Measurements from ENCODE around the gene TP73. TPM values are rescaled to one million over a fixed set of nuclear protein-coding genes. Genes with fewer than 3 reads are reported as not detected.

TP73 gene
- total RNA-seq, 1 experiment from 2014 or later, result 19.2 TPM

DNA sequence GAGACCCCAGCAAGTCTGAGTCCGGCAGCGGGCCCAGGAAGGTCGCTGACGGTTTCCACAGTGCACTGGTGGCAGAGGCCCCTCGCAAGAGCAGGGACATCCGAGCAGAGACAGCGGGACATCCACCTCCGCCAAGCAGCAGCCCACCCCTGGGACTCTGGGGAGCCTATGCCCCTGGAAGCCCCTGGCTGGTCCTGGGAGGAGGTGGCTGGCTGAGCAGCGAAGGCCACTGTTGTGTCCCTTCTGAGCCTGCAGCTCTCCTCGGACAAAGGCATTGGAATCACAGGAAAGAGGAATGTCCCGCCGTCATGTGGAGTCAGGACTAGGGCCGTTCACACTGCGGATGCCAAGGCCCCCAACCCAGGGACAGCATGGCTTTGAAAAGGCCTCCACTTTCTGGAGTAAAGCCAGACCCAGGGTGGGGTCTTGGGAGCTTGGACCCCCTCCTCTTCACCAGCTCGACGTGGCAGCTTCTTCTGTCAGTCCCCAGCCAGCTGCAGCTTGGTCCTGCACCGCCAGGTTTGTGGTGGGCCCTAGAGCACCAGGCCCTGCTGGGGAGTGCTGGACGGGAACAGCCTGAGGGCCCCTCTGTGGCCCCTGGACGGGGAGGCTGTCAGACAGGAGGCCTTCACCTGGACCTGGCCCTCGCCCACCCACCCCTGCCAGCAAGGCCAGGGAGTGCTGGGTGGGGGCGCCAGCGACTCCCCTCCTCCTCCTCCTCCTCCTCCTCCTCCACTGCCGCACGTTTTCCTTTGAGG lies 42.4 kb upstream of the TP73 start (continued):
- TF ChIP-seq, protein P1, sequence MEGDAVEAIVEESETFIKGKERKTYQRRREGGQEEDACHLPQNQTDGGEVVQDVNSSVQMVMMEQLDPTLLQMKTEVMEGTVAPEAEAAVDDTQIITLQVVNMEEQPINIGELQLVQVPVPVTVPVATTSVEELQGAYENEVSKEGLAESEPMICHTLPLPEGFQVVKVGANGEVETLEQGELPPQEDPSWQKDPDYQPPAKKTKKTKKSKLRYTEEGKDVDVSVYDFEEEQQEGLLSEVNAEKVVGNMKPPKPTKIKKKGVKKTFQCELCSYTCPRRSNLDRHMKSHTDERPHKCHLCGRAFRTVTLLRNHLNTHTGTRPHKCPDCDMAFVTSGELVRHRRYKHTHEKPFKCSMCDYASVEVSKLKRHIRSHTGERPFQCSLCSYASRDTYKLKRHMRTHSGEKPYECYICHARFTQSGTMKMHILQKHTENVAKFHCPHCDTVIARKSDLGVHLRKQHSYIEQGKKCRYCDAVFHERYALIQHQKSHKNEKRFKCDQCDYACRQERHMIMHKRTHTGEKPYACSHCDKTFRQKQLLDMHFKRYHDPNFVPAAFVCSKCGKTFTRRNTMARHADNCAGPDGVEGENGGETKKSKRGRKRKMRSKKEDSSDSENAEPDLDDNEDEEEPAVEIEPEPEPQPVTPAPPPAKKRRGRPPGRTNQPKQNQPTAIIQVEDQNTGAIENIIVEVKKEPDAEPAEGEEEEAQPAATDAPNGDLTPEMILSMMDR (IDR thresholded peaks at IDR 0.05 in 2 of 3, conservative IDR thresholded peaks at IDR 0.05 in 1 of 3; ENCODE audit: borderline replicate concordance in 1 of 3, insufficient read depth in 1 of 3, low read depth in 2 of 3, low read length in 2 of 3), result no peak
- no peak for TF ChIP-seq RAD21 (IDR thresholded peaks at IDR 0.05; ENCODE audit: low read depth)
- TF ChIP-seq ELF1 (IDR thresholded peaks at IDR 0.05; ENCODE audit: borderline replicate concordance, low read depth), result no peak
- TF ChIP-seq POLR2AphosphoS5 (IDR thresholded peaks at IDR 0.05; ENCODE audit: low read depth, low read length), result no peak
- no peak for TF ChIP-seq ZNF274 (IDR thresholded peaks at IDR 0.05; ENCODE audit: low read depth, low read length)
- TF ChIP-seq, protein P2, sequence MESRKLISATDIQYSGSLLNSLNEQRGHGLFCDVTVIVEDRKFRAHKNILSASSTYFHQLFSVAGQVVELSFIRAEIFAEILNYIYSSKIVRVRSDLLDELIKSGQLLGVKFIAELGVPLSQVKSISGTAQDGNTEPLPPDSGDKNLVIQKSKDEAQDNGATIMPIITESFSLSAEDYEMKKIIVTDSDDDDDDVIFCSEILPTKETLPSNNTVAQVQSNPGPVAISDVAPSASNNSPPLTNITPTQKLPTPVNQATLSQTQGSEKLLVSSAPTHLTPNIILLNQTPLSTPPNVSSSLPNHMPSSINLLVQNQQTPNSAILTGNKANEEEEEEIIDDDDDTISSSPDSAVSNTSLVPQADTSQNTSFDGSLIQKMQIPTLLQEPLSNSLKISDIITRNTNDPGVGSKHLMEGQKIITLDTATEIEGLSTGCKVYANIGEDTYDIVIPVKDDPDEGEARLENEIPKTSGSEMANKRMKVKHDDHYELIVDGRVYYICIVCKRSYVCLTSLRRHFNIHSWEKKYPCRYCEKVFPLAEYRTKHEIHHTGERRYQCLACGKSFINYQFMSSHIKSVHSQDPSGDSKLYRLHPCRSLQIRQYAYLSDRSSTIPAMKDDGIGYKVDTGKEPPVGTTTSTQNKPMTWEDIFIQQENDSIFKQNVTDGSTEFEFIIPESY (IDR thresholded peaks at IDR 0.05; ENCODE audit: extremely low read depth, insufficient replicate concordance, low read length), result no peak

DNA sequence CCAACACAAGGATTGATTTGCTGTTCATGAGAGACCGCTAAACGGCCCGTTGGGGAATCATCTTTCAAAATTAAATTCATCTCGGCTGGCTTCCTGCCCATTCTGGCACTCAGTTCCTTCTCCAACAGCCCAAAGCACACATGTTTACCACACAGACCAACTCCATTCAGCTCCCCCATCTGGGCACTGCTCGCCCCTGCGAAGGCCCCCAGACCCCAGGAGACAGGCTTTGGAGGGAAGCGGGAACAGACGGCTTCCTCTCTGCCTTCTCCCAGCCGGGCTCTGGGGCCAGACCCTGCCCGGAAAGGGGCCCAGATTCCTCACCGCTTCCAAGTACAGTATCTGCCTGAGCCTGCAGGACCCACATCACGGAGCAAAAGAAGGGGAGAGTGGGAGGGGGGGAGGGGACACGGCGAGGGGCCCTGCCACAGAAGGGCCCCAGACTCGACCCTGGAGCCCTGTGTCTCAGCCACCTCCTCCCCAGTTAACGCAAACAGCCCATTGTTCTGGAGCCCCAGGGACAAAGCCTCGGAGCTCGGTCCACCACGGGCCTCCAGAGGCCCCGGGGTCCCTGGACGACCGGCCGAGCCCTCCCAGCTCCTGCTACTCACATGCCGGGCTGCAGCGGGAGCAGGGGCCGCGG lies 41.7 kb upstream of the TP73 start:
- H3K4me2 ChIP-seq (ENCODE audit: low read length), result peak overlapping the region; percentile 98
- no peak overlapping the region for H2AFZ ChIP-seq (ENCODE audit: low read depth, low read length, poor library complexity, severe bottlenecking)
- H3K9me2 ChIP-seq (ENCODE audit: insufficient read depth), result no peaks in the 10 kb centered on the region
- H3K9ac ChIP-seq (ENCODE audit: low read length), result peak overlapping the region; percentile 73
- RAD21 ChIA-PET (ENCODE audit: low non-redundant PET in 1 of 2, low total read pairs in 2 of 2, uncharacterized antibody in 2 of 2, unreplicated experiment in 2 of 2), result no interaction called here
- ATAC-seq, result peak; percentile 9
- CTCF ChIA-PET, result no interaction called here
- POLR2A ChIA-PET, result no interaction called here
- no peaks in the 10 kb centered on the region for H3K79me2 ChIP-seq (ENCODE audit: insufficient read depth, low read length)
- H3K27me3 ChIP-seq (ENCODE audit: insufficient read depth, low read length), result no peaks in the 10 kb centered on the region
- no peak for DNase-seq (ENCODE audit: low read depth, low spot score)
- no TSS peak for BruUV-seq (replicated peaks)
- H3K4me1 ChIP-seq (ENCODE audit: control insufficient read depth in 1 of 2, insufficient read depth in 2 of 2, low read length in 2 of 2), result peaks cover 39 to 51% of the 10 kb centered on the region in 2 experiments
- intact Hi-C loops (cut with micrococcal nuclease), result loop anchor here (1.0 kb wide), 1 partner anchor 22 kb away; no protein-coding TSS in a partner anchor
- peak overlapping the region; percentile 58 to 72 for H3K4me3 ChIP-seq (replicated peaks in 1 of 2; ENCODE audit: low read depth in 1 of 2, low read length in 2 of 2)
- peak overlapping the region; percentile 62; the same call in 1 of the 2 replicates for H3K27ac ChIP-seq (ENCODE audit: low read depth, low read length)
- H3K36me3 ChIP-seq (ENCODE audit: control insufficient read depth in 1 of 2, insufficient read depth in 2 of 2, low read length in 2 of 2), result no peaks in the 10 kb centered on the region
- H4K20me1 ChIP-seq (ENCODE audit: insufficient read depth), result no peaks in the 10 kb centered on the region
- H3K9me3 ChIP-seq (ENCODE audit: control insufficient read depth in 1 of 2, insufficient read depth in 1 of 2, low read depth in 1 of 2, low read length in 2 of 2), result no peaks in the 10 kb centered on the region
- TF ChIP-seq EZH2 (IDR thresholded peaks at IDR 0.05) (no peak), SRF (IDR thresholded peaks at IDR 0.05; ENCODE audit: low read depth) (no peak), ELF1 (IDR thresholded peaks at IDR 0.05; ENCODE audit: borderline replicate concordance, low read depth) (no peak), SIN3A (IDR thresholded peaks at IDR 0.05; ENCODE audit: low read depth) (no peak), EZH2phosphoT487 (IDR thresholded peaks at IDR 0.05; ENCODE audit: borderline replicate concordance) (no peak), SP1 (IDR thresholded peaks at IDR 0.05; ENCODE audit: low read depth) (no peak), ZFX (IDR thresholded peaks at IDR 0.05) (no peak), POLR2AphosphoS5 (IDR thresholded peaks at IDR 0.05; ENCODE audit: low read depth, low read length) (no peak), ZNF274 (IDR thresholded peaks at IDR 0.05; ENCODE audit: low read depth, low read length) (no peak), YY1 (IDR thresholded peaks at IDR 0.05; ENCODE audit: extremely low read depth, insufficient replicate concordance, low read depth, low read length) (no peak), TCF7L2 (IDR thresholded peaks at IDR 0.05; ENCODE audit: borderline replicate concordance, extremely low read depth, insufficient read depth, insufficient read length) (no peak), CEBPB (IDR thresholded peaks at IDR 0.05; ENCODE audit: low read depth) (no peak)
- TF ChIP-seq, protein P2 (IDR thresholded peaks at IDR 0.05; ENCODE audit: extremely low read depth, insufficient replicate concordance, low read length), result no peak
- TF ChIP-seq, protein P3, sequence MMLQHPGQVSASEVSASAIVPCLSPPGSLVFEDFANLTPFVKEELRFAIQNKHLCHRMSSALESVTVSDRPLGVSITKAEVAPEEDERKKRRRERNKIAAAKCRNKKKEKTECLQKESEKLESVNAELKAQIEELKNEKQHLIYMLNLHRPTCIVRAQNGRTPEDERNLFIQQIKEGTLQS (IDR thresholded peaks at IDR 0.05), result no peak
